Ureter (tissue), 1 donor: ENCODE data around the gene VPS13C. TPM values are rescaled to one million over a fixed set of nuclear protein-coding genes. Genes with fewer than 3 reads are reported as not detected.
"Not testable (repeated sequence)": the region's sequence is repeated elsewhere in the genome, so short reads cannot be mapped to it uniquely, and the experiment has no call there.

ENCODE experiments used
- DNase-seq: peaks from one replicate; pipeline ENCODE4 v3.0.0-alpha.2; 2020; ENCODE audit warnings: low spot score
- total RNA-seq: library from RNA; stranded (reverse); gene quantifications from one replicate; pipeline ENCODE4 v1.2.4, GENCODE V29; 2023
- donor health status: DM: yes; HTN: yes; CAD: no.

Gene VPS13C
- total RNA-seq, 1 donor from 2014 or later, result 166 TPM

GRCh38 chr15:62035256-62035924, 24.9 kb downstream of the VPS13C start:
- no peak for DNase-seq

GRCh38 chr15:62027916-62028315, 32.3 kb downstream of the VPS13C start:
- no peak for DNase-seq

GRCh38 chr15:62027263-62027565, 33.0 kb downstream of the VPS13C start:
- no peak for DNase-seq

GRCh38 chr15:62026487-62027262, 33.6 kb downstream of the VPS13C start:
- DNase-seq, result no peak

- no peak for DNase-seq
These were observed 38.2 kb downstream of the VPS13C start for GRCh38 chr15:62021991-62022600.

DNA sequence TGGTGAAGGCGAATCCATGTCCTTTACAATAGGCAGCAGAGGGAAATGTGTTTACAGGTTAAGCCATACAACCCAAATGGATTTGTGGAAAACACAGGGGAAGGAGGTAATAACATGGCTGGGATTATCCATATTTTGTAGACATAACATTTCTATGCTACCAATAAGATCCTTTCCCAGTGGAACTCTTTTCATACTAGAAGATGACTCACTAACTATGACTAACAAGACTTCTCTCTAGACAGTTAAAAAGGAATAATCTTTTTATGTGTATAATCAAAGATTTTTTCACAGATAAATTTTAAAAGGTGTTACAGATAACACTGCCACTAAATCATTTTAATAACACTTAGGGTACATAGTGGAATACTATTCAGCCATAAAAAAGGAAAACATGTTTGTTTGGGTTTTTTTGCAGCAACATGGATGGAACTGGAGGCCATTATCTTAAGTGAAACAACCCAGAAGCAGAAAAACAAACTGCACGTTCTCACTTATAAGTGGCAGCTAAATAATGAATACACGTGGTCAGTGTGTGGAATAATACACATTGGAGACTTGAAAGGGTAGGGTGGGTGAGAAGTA, 39.6 kb downstream of the VPS13C start:
- DNase-seq, result no peak

DNA sequence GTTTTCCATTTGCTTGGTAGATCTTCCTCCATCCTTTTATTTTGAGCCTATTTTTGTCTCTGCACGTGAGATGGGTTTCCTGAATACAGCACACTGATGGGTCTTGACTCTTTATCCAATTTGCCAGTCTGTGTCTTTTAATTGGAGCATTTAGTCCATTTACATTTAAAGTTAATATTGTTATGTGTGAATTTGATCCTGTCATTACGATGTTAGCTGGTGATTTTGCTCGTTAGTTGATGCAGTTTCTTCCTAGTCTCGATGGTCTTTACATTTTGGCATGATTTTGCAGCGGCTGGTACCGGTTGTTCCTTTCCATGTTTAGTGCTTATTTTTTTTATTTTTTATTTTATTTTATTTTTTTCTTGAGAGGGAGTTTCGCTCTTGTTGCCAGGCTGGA, 54.9 kb downstream of the VPS13C start:
- not testable (repeated sequence) for DNase-seq

DNA sequence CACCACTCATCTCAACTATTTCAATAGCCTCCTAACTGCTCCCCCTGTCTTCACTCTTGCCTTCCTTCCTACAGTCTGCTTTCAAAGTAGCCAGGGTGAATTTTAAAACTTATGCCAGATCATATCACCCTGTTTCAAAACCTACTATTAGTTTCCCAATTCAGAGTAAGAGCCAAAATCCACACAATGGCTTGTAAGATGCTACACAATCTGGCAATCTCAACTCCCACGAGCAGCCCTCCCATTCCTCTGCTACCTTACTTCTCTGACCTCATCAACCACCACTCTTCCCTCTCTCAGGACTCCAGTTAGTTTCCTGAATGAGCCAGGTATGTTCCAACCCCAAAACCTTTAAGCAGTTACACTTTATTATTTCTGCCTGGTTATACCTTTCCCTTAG, 62.5 kb downstream of the VPS13C start:
- DNase-seq, result no peak

- no peak for DNase-seq
These were observed 64.1 kb downstream of the VPS13C start for GRCh38 chr15:61996056-61996635.

DNA sequence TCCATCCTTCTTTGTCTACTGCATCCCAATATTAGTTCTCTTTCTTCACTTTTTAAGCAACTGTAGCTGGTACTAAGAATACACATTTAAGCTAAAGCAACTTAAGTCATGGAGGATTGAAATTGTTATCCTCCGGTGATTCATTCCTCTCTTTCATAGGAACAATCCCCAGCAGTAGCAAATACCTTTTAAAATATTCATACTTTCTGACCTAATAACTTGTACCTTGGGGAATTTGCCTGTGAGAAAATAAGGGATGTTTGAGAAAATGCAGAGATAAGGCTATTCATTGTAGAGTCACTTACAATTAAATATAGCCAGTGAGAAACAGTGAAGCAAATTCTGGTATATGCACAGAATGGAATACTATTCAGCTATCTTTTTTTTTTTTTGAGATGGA, 66.0 kb downstream of the VPS13C start:
- DNase-seq, result no peak

- no peak for DNase-seq
These were observed 67.7 kb downstream of the VPS13C start for GRCh38 chr15:61992518-61992917.

GRCh38 chr15:61989667-61990066, 70.6 kb downstream of the VPS13C start:
- DNase-seq, result no peak

DNA sequence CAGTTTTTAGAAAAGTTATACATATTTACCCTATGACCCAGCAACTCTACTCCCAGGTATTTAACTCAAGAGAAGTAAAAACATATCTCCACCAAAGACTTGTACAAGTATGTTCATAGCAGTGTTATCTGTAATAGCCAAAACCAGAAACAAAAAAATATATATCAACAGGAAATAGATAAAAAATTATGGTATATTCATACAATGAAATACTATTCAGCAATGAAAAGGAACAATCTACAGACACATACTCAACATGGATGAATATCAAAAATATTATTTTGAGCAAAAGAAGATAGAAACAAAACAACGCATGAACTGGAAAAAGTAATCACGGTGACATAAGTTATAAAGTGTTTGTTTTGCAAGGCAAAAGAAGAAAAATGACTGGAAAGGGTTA, 72.4 kb downstream of the VPS13C start:
- no peak for DNase-seq

GRCh38 chr15:61983081-61983480, 77.2 kb downstream of the VPS13C start:
- DNase-seq, result no peak

DNA sequence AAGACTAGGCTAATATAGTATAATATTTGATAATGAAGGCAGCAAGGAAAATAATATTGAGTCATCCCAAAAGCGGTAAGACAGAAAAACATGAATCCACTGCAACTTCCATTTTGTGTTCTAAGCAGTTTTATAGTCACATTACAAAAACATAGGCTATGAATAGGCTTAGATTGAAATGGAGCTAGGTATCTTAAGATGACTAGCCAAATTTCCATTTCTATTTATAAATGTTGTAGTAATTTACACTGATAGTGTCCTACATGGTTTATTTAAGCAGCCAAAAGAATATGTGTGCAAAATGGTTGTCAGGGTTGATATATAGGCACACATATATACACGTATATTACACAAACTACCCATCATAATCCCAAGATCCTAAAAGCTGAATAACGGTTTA, 82.0 kb downstream of the VPS13C start:
- DNase-seq, result no peak

DNA sequence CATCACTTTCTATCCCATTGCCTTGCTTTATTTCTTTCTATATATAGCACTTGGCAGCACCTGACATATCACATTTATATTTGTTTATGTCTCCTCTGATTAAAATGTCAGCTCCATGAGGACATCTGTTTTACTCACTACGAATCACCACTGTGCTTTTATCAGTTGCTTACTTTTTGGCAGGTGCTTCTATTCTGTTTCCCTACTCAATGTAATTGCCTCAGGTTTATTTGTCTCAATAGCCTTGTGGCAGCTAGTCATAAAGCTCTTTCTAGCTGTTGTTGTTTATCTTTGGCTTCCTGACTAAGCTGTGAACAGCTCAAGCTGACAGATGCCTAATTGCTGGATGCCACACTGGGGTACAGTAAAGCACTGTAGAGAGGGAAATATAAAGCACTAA, 85.5 kb downstream of the VPS13C start:
- no peak for DNase-seq

DNA sequence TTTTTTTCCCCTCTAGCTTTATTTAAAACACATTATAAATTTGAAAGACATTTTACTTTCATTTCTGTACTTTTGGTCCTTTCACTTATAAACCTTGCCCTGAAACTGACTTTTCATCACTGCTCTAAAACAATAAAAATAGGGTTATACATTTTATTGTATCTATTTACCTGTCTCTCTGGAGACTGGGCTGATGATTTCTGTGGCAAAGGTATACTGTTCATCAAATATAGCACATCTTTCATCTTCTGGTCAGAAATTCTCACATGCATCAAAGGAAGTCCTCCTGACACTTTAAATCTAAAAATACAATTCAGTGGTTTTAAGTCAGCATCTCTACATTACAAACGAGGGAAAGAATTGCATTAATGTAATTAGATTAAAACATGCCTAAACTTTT, 86.1 kb downstream of the VPS13C start:
- no peak for DNase-seq

GRCh38 chr15:61951949-61952348, 108.3 kb downstream of the VPS13C start:
- no peak for DNase-seq

DNA sequence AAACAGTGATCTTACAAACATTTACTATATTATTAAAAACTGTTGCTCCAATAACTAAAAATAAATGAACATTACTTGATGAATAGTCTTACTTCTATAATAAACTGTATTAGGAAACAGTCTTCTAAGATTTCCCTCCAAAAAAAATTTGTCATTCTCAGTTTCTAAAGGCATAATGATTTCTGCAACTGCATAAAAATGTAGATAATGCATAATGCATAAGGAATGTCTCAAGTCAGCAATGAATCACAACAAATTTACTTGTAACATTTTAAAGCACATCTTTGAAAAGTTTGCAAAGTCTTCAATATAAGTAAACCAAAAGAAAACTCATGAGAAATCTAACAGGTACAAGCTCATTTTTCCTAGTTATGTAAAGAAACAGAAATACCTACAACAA, 113.5 kb downstream of the VPS13C start:
- no peak for DNase-seq

DNA sequence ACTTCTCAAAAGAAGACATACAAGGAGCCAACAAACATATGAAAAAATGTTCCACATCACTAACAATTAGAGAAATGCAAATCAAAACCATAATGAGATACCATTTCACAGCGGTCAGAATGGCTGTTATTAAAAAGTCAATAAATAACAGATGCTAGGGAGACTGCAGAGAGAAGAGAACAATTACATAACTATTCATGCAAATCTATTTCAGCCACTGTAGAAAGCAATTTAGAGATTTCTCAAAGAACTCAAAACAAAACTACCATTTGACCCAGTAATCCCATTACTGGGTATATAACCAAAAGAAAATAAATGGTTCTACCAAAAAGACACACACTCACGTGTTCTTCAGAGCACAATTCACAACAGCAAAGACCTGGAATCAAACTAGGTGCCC, 116.3 kb downstream of the VPS13C start:
- DNase-seq, result no peak

DNA sequence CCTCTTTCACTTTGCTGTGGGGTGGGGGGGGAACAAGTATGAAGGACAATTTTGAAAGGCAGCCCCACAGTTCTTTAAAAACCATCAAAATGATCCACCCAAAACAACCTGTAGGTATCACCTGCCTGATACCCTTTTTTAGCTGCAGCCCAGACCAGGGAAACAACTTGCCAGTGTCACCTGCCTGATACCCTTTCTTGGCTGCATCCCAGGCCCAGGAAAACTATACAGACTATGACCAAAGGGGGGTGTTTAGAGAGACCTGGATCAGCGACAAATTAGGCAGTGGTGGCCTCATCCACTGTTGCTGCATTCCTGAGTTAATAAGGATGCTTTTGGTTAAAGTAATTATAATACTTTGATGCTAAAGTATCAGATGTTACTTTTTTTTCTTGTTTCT, 122.0 kb downstream of the VPS13C start:
- DNase-seq, result no peak

- DNase-seq, result no peak
These were observed 123.6 kb downstream of the VPS13C start for GRCh38 chr15:61936528-61937195.
